ENCODE measurements around the gene ZBTB7A.

The ZBTB7A gene

GRCh38 chr19:4052993-4053422 is 13.7 kb downstream of the ZBTB7A start:
- TF ChIP-seq CTCF (conservative IDR thresholded peaks at IDR 0.05; ENCODE audit: low read depth, low read length) = no peak

GRCh38 chr19:4052114-4052992 is 14.3 kb downstream of the ZBTB7A start:
- TF ChIP-seq CTCF (conservative IDR thresholded peaks at IDR 0.05; ENCODE audit: low read depth, low read length) = no peak
- DNase-seq (ENCODE audit: low read depth) = no peak
- H3K4me3 ChIP-seq (ENCODE audit: low read depth, low read length) = no peak overlapping the region

More at GRCh38 chr19:4052993-4053422, 13.7 kb downstream of the ZBTB7A start:
- no peak overlapping the region for H3K4me3 ChIP-seq (ENCODE audit: low read depth, low read length)
- DNase-seq (ENCODE audit: low read depth) = no peak

- DNase-seq (ENCODE audit: low read depth) = no peak
- no peak for TF ChIP-seq CTCF (conservative IDR thresholded peaks at IDR 0.05; ENCODE audit: low read depth, low read length)
- no peak overlapping the region for H3K4me3 ChIP-seq (ENCODE audit: low read depth, low read length)
Observed at GRCh38 chr19:4051175-4052101, 15.3 kb downstream of the ZBTB7A start.

GRCh38 chr19:4049432-4049831 is 17.3 kb downstream of the ZBTB7A start:
- DNase-seq (ENCODE audit: low read depth) = no peak
- TF ChIP-seq CTCF (conservative IDR thresholded peaks at IDR 0.05; ENCODE audit: low read depth, low read length) = no peak
- no peak overlapping the region for H3K4me3 ChIP-seq (ENCODE audit: low read depth, low read length)

- TF ChIP-seq CTCF (conservative IDR thresholded peaks at IDR 0.05; ENCODE audit: low read depth, low read length) = no peak
- DNase-seq (ENCODE audit: low read depth) = no peak
- H3K4me3 ChIP-seq (ENCODE audit: low read depth, low read length) = no peak overlapping the region
Observed at GRCh38 chr19:4046946-4047683, 19.6 kb downstream of the ZBTB7A start.

DNA sequence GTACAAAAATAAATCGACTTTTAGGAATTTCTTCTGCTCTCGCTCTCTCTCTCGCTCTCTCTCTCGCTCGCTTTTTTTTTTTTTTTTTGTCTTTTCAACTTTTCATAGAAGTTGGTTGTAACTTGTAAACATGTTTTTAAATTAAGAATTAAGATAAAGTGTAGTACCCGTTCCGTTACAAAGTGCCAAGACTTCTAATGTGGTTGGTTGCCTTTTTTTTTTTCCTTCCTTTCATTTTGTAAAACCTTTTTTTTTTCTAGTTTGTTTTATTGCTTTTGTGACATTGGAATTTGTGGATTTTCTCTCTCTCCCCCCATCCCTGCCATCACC is 20.4 kb downstream of the ZBTB7A start:
- H3K4me3 ChIP-seq (ENCODE audit: low read depth, low read length) = no peak overlapping the region
- DNase-seq (ENCODE audit: low read depth) = no peak
- no peak for TF ChIP-seq CTCF (conservative IDR thresholded peaks at IDR 0.05; ENCODE audit: low read depth, low read length)

All from choroid plexus epithelial cell (primary cell).